Suppressor macrophage treated with lipopolysaccharide for 4 hours (primary cell): ENCODE results near the gene PHLDB3.

Experiments used
- DNase-seq: peaks from one replicate; pipeline ENCODE4 v3.0.0-alpha.2; 2020

PHLDB3 gene

GRCh38 chr19:43496960-43497359 is 7.6 kb downstream of the PHLDB3 start:
- no peak for DNase-seq

GRCh38 chr19:43495082-43495481 is 9.5 kb downstream of the PHLDB3 start:
- DNase-seq = no peak

DNA sequence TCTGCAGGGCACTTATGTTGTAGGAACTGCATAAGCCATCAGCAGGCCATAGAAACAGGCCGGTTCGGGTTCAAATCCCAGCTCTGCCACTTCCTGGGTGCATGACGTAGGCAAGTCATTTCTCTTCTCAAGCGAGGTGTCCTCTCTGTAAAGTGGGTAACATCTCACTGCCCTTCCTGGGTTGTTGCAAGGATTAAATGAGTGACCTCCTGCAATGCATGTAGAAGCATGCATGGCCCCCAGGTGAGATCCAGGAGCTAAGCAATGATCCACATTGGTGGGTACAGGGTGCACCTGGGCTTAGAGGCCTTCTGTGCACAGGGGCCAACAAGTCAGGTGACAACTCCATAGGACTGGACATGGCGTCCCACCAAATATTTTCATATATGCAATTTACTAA is 13.8 kb downstream of the PHLDB3 start:
- DNase-seq = no peak

DNA sequence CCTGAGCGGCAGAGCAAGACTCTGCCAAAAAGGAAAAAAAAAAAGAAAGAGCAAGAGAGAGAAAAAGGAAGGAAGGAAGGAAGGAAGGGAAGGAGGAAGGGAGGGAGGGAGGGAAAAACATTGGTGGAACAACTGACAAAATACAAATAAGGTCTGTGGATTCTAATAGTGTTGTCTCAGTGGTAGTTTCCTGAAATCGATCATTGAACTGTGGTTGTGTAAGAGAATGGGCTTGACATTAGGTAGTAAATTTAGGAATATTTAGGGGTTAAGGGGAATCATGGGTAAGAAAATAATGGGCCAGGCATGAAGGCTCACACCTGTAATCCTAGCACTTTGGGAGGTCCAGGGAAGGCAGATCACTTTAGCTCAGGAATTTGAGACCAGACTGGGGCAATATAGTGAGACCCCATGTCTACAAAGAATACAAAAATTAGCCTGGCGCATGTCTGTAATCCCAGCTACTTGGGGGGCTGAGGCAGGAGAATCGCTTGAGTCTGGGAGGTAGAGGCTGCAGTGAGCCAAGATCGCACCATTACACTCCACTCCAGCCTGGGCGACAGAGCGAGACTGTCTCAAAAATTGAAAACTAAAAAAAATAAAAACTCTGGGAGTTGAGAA is 14.5 kb downstream of the PHLDB3 start:
- DNase-seq = no peak

GRCh38 chr19:43489310-43489709 is 15.2 kb downstream of the PHLDB3 start:
- DNase-seq = peak; percentile 40

GRCh38 chr19:43488179-43488578 is 16.4 kb downstream of the PHLDB3 start:
- DNase-seq = no peak

DNA sequence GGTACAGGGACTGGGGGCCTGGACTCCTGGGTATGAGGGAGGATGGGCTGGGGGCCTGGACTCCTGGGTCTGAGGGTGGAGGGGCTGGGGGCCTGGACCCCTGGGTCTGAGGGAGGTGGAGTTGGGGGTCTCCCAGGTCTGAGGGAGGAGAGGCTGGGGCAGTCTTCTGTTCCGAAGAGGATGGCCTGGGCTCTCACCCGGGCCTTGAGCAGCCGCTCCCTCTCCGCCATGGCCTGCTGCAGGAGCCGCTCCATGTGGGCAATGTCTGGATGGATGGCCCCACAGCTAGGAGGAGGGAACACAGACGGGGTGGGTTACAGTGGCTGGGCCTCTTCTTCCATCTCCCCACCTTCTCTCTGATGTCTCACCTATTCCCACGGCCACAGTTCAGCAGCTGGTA is 18.1 kb downstream of the PHLDB3 start:
- DNase-seq = no peak

DNA sequence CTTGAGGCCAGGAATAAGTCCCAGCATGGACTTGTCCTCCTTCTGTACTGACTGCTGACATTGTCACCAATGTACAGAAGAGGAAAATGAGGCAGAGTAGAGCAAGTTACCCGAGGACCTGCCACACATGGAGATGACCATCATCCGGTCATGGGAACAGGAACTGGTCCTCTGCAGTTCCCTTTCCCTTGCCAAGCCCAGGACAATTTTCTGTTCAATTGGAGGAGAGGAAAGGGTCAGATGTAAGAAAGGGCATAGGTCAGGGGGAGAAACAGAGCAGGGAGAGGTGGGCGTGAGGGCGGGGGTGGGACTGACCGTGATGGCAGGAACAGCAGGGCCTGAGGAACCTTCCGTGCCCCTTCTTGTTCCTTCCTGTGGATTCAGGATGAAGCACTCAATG is 18.6 kb downstream of the PHLDB3 start:
- peak; percentile 44 for DNase-seq

DNA sequence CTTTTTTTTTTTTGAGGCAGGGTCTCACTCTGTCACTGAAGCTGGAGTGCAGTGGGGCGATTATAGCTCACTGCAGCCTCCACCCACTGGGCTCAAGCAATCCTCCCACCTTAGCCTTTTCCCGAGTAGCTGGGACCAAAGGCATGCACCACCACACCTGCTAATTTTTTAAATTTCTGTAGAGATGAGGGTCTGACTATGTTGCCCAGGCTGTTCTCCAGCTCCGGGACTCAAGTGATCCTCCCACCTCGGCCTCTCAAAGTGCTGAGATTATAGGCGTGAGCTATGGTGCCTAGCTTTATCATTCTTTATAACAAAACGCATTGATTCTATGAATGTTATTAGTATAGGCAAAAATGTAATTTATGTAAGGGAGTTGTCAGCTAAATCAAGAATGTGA is 21.3 kb downstream of the PHLDB3 start:
- no peak for DNase-seq

DNA sequence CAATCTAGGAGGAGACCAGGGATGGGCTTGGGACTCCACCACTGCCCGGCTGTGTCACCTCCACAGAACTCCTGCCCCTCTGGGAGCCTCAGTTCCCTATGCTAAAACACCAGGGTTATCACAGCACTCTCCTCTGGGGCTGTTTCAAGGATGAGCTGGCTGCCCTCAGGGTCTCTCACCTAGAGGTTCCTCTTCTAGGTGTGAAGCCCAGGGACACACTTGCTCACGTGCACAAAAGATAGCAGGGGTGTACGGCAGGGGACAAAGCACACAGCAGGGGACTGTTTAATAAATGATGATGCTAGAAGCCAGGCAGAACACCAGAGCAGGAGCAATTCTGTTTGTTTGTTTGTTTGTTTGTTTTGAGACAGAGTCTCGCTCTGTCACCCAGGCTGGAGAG is 22.4 kb downstream of the PHLDB3 start:
- DNase-seq = no peak

- no peak for DNase-seq
These were observed 22.8 kb downstream of the PHLDB3 start for GRCh38 chr19:43481701-43482100.

DNA sequence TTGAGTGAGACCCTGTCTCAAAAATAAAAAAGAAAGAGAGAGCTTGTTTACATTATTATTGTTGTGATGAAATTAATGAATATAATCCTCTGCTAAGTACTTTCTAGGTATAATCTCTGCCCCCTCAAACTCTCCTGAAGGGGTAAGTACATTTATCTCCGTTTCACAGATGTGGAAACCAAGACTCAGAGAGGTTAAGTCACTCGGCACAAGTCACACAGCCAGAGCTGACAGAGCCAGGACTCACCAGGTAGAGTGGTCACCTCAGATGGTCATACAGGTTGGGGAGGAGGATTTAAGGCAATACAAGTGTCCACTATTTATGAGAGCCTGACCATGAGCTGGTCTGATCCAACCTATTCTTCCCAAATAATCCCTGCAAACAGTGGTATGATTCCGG is 24.0 kb downstream of the PHLDB3 start:
- DNase-seq = no peak

- DNase-seq = no peak
These were observed 24.5 kb downstream of the PHLDB3 start for GRCh38 chr19:43479961-43480561.

GRCh38 chr19:43479226-43479625 is 25.3 kb downstream of the PHLDB3 start:
- no peak for DNase-seq

DNA sequence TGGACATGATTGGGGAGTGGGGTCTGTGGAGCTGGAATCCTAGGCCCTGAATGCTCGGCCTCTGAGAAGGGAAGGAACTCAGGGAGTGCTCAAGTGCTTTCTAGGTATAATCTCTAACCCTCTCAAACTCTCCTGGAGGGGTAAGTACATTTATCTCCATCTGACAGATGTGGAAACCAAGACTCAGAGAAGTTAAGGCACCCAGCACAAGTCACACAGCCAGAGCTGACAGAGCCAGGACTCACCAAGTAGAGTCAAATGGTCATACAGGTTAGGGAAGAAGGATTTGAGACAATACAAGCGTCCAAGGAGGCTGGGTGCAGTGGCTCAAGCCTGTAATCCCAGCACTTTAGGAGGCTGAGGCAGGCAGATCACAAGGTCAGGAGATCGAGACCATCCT is 26.2 kb downstream of the PHLDB3 start:
- DNase-seq = no peak

- DNase-seq = no peak
These were observed 27.9 kb downstream of the PHLDB3 start for GRCh38 chr19:43476606-43477005.

GRCh38 chr19:43474986-43475705 is 29.4 kb downstream of the PHLDB3 start:
- peak; percentile 97 for DNase-seq

- no peak for DNase-seq
These were observed 30.1 kb downstream of the PHLDB3 start for GRCh38 chr19:43474487-43474886.

GRCh38 chr19:43471091-43471490 is 33.5 kb downstream of the PHLDB3 start:
- DNase-seq = no peak

DNA sequence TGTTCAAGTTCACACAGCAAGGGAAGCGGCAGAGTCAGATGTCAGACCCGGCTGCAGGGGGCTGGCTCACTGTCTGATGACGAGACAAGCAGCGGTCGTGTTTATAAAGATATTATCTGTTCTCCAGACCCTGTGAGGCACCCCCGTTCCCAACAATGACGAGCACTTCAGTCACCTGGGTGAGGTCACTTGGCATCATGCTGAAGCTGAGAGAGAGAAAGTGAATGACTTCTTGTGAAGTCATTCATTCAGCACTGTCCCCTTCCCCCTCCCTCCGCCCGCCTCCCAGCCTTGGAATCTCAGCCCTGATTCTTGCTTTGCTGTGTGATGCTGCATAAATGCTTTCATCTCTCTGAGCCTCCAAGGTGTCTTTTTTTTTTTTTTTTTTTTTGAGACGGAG is 34.3 kb downstream of the PHLDB3 start:
- DNase-seq = no peak

- no peak for DNase-seq
These were observed 35.4 kb downstream of the PHLDB3 start for GRCh38 chr19:43469160-43469480.

- no peak for DNase-seq
These were observed 36.0 kb downstream of the PHLDB3 start for GRCh38 chr19:43468354-43469159.

DNA sequence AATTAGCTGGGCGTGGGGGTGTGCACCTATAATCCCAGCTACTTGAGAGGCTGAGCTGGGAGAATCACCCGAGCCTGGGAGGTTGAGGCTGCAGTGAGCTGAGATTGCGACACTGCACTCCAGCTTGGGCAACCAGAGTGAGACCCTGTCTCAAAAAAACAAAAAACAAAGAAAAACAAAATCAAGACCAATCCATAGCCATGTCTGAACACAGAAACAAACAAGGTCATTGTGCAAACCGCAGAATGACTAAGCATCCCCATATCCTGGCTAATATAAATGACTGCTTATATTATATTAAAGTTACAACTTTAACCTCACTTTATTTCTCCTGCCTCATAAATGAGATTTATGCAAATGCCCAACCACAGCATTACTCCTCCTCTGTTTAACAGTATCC is 36.8 kb downstream of the PHLDB3 start:
- DNase-seq = peak; percentile 41

- no peak for DNase-seq
These were observed 37.3 kb downstream of the PHLDB3 start for GRCh38 chr19:43467276-43467675.
